Effector memory CD4-positive, alpha-beta T cell (primary cell): ENCODE data around the gene PIGR.
"Not testable (repeated sequence)": the region's sequence is repeated elsewhere in the genome, so short reads cannot be mapped to it uniquely, and the experiment has no call there.

Source experiments
- DNase-seq, 3 donors: peaks; one replicate each; pipeline ENCODE4 v3.0.0-alpha.2; 2020
- H3K27ac ChIP-seq: 2 replicates; pipeline ENCODE4 v1.7.0; 2013; ENCODE audit warnings: mild to moderate bottlenecking, low read length, moderate library complexity; ENCODE audit not compliant: insufficient read depth, poor library complexity, severe bottlenecking
- H3K27me3 ChIP-seq: replicated peaks from 2 replicates; pipeline ENCODE4 v1.7.0; 2013; ENCODE audit warnings: mild to moderate bottlenecking, low read length; ENCODE audit not compliant: insufficient read depth, control insufficient read depth, poor library complexity, severe bottlenecking
- H3K36me3 ChIP-seq: 2 replicates; pipeline ENCODE4 v1.7.0; 2013; ENCODE audit warnings: mild to moderate bottlenecking, low read length, moderate library complexity; ENCODE audit not compliant: control insufficient read depth, insufficient read depth
- H3K4me1 ChIP-seq: 2 replicates; pipeline ENCODE4 v1.7.0; 2013; ENCODE audit warnings: low read length, mild to moderate bottlenecking; ENCODE audit not compliant: control insufficient read depth, insufficient read depth, poor library complexity, severe bottlenecking
- H3K4me3 ChIP-seq: 2 replicates; pipeline ENCODE4 v1.7.0; 2013; ENCODE audit warnings: low read length, low read depth, mild to moderate bottlenecking; ENCODE audit not compliant: insufficient read depth, poor library complexity, severe bottlenecking
- H3K9me3 ChIP-seq: 2 replicates; pipeline ENCODE4 v1.7.0; 2013; ENCODE audit warnings: mild to moderate bottlenecking, low read length, moderate library complexity; ENCODE audit not compliant: control insufficient read depth

PIGR gene

GRCh38 chr1:206924592-206925105 lies 21.6 kb downstream of the PIGR start:
- H3K4me1 ChIP-seq = peaks cover 38% of the 10 kb centered on the region
- H3K27ac ChIP-seq = no peak overlapping the region
- H3K9me3 ChIP-seq = no peaks in the 10 kb centered on the region
- H3K27me3 ChIP-seq = no peaks in the 10 kb centered on the region
- no peak for DNase-seq
- no peaks in the 10 kb centered on the region for H3K36me3 ChIP-seq
- H3K4me3 ChIP-seq = no peak overlapping the region

DNA sequence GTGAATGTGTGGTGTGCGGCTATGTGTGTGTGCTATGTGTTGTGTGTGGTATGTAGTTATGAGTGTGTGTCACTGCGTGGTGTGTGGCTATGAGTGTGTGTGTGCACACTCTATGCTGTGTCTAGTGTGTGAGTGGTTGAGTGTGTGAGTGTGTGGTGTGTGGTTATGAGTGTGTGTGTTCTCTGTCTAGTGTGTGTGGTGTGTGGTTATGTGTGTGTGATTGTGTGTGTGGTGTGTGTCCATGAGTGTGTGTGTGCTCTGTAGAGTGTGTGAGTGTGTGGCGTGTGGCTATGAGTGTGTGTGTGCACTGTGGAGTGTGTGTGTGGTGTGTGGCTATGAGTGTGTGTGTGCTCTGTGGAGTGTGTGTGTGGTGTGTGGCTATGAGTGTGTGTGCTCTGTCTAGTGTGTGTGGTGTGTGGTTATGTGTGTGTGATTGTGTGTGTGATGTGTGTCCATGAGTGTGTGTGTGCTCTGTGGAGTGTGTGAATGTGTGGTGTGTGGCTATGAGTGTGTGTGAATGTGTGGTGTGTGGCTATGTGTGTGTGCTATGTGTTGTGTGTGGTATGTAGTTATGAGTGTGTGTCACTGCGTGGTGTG lies 22.2 kb downstream of the PIGR start:
- not testable (repeated sequence) for H3K4me3 ChIP-seq, H3K36me3 ChIP-seq, H3K27me3 ChIP-seq, DNase-seq, H3K9me3 ChIP-seq
- Histone ChIP-seq H3K4me1 (peaks cover 39% of the 10 kb centered on the region), H3K27ac (peak overlapping the region; percentile 81)

GRCh38 chr1:206923009-206923960 lies 23.0 kb downstream of the PIGR start:
- H3K27me3 ChIP-seq = no peaks in the 10 kb centered on the region
- no peaks in the 10 kb centered on the region for H3K9me3 ChIP-seq
- peaks cover 44% of the 10 kb centered on the region for H3K4me1 ChIP-seq
- peak; percentile 29 to 55 (median 33) for DNase-seq
- peak overlapping the region; percentile 64 for H3K4me3 ChIP-seq
- no peaks in the 10 kb centered on the region for H3K36me3 ChIP-seq
- H3K27ac ChIP-seq = peak overlapping the region; percentile 81

DNA sequence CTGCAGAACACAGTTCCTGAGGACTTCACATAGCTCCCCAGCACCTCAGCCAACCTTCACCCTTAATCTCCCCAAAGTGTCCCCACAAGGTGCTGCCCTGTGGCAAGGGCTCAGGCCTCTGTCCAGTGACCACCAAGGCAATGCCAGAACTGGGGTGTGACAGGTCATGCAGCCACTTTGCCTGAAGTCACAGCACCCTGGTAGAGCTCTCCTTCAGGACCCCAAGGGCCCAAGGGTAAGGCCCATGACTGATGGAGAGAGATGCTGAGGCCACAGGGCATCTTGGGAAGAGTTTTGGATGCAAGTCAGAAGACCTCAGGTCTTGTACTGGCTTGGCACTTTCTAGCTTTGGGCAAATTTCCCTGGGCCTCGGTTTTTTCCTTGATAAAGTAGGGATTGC lies 23.7 kb downstream of the PIGR start:
- H3K27ac ChIP-seq = peak overlapping the region; percentile 81
- H3K4me1 ChIP-seq = peaks cover 52% of the 10 kb centered on the region

GRCh38 chr1:206921772-206922265 lies 24.4 kb downstream of the PIGR start, which contains the start of gene FCMR:
Gene FCMR, minus strand, starts transcription at chr1:206921941. Its CDS starts 87 bp downstream, at chr1:206921854.
- peak in 2 of 3 donors; percentile 25 to 43 for DNase-seq
- H3K27ac ChIP-seq = peak within 1 kb of the TSS; percentile 81
- H3K36me3 ChIP-seq = peaks cover 4% of the 10 kb centered on the region
- H3K27me3 ChIP-seq = no peaks in the 10 kb centered on the region
- no peaks in the 10 kb centered on the region for H3K9me3 ChIP-seq
- peak within 1 kb of the TSS; percentile 64 for H3K4me3 ChIP-seq
- peaks cover 58% of the 10 kb centered on the region for H3K4me1 ChIP-seq

More for the DNA sequence above, 23.7 kb downstream of the PIGR start:
- Histone ChIP-seq H3K27me3 (no peaks in the 10 kb centered on the region), H3K9me3 (no peaks in the 10 kb centered on the region), H3K36me3 (no peaks in the 10 kb centered on the region), H3K4me3 (peak overlapping the region; percentile 64)
- DNase-seq = no peak

GRCh38 chr1:206918076-206918475 lies 28.2 kb downstream of the PIGR start:
- Histone ChIP-seq H3K27me3 (no peaks in the 10 kb centered on the region), H3K4me3 (peak overlapping the region; percentile 64), H3K9me3 (no peaks in the 10 kb centered on the region), H3K36me3 (peaks cover 33% of the 10 kb centered on the region), H3K4me1 (peaks cover 59% of the 10 kb centered on the region), H3K27ac (peak overlapping the region; percentile 46)
- no peak for DNase-seq

- peak overlapping the region; percentile 64 for H3K4me3 ChIP-seq
- peak overlapping the region; percentile 43 for H3K27ac ChIP-seq
- H3K4me1 ChIP-seq = peaks cover 58% of the 10 kb centered on the region
- H3K36me3 ChIP-seq = peaks cover 51% of the 10 kb centered on the region
- DNase-seq = no peak
- no peaks in the 10 kb centered on the region for H3K9me3 ChIP-seq
- no peaks in the 10 kb centered on the region for H3K27me3 ChIP-seq
Observed at GRCh38 chr1:206916000-206916709, 30.1 kb downstream of the PIGR start.

DNA sequence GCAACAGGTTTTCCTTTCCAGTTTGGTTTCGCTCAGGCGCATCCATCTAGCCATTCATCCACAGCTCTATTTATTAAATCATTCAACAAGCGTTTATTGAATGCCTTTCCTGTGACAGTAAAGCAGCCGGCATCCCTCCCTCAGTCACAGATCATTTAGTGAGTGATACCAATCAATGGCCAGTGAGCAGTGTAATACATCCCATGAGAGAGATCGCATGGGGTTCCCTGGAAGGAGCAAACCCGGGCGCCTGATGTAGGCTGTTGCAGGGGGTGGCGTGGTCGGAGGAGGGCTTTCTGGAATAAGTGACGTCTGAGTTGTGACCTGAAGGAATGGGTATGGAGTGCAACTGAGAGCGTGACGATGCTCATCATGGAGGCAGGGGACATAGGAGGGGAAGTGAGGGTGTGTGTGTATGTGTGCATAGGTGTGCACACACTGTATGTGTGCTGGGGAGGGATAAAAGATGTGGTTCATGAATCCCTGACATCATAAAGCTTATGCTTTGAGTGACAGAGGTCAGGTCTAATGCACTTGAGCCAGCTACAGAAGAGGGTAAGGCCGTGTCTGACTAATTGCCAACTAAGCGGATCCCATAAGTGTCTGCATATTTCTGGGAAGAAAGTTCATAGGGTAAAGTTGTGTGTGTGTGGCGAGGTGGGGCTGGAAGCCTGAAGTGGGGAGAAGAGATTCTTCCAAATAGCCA lies 31.1 kb downstream of the PIGR start:
- no peak for DNase-seq
- Histone ChIP-seq H3K27ac (peak overlapping the region; percentile 15), H3K4me1 (peaks cover 65% of the 10 kb centered on the region), H3K9me3 (no peaks in the 10 kb centered on the region), H3K27me3 (no peaks in the 10 kb centered on the region), H3K36me3 (peaks cover 52% of the 10 kb centered on the region), H3K4me3 (no peak overlapping the region)
